A549 (cell line): ENCODE data around the gene NECTIN4. TPM values are rescaled to one million over a fixed set of nuclear protein-coding genes. Genes with fewer than 3 reads are reported as not detected.

ENCODE experiments used
- polyA plus RNA-seq, 4 experiments: library from polyadenylated mRNA; depleted of rRNA in 3 of 4; stranded (reverse); fragments of >200 nt; fragmentation: RNase III in 1 of 4; extraction: RNeasy Plus Mini Kit Qiagen cat#74134 plus additional on column Dnase treatment in 1 of 4; gene quantifications; 2 replicates in 3 of 4; 3 replicates in 1 of 4; pipeline ENCODE4 v1.2.3, GENCODE V29; 2011 to 2017
- small RNA-seq, 6 experiments: library from RNA; depleted of rRNA; stranded (forward); fragments of <200 nt; gene quantifications; one replicate each; pipeline ENCODE3, GENCODE V24; 2012

The NECTIN4 gene
- polyA plus RNA-seq, 2 of the 4 experiments (the other 2 are of a cell fraction) = 1.5 to 4.3 TPM

Small RNAs within 50 kb of the gene (small RNA-seq; reads per million reads assigned to genes)
- 0 reads per million in 6 experiments for gene AL591806.2

Other genes with a start within 250 kb of the NECTIN4 start
- gene CD244, start 226.7 kb downstream of the NECTIN4 start, polyA plus RNA-seq (2011; rRNA removed) = 0.03 and 0.08 TPM in 2 replicates
- gene CD244, start 226.7 kb downstream of the NECTIN4 start, polyA plus RNA-seq (2017; fragmentation: RNase III; extraction: RNeasy Plus Mini Kit Qiagen cat#74134 plus additional on column Dnase treatment) = not detected in 3 replicates
- not detected in 2 replicates for gene ITLN1, start 204.4 kb downstream of the NECTIN4 start, polyA plus RNA-seq (2011; rRNA removed)
- not detected in 3 replicates for gene ITLN1, start 204.4 kb downstream of the NECTIN4 start, polyA plus RNA-seq (2017; fragmentation: RNase III; extraction: RNeasy Plus Mini Kit Qiagen cat#74134 plus additional on column Dnase treatment)
- gene ITLN2, start 134.7 kb downstream of the NECTIN4 start, polyA plus RNA-seq (2011; rRNA removed) = 0.13 and 0.30 TPM in 2 replicates
- gene ITLN2, start 134.7 kb downstream of the NECTIN4 start, polyA plus RNA-seq (2017; fragmentation: RNase III; extraction: RNeasy Plus Mini Kit Qiagen cat#74134 plus additional on column Dnase treatment) = 0.22 TPM in 1 of 3 replicates, not detected in the others
- gene F11R, start 68.4 kb downstream of the NECTIN4 start, polyA plus RNA-seq (2011; rRNA removed) = 62.0 and 71.0 TPM in 2 replicates
- 28.3 to 30.3 TPM (median 29.7 TPM) in 3 replicates for gene F11R, start 68.4 kb downstream of the NECTIN4 start, polyA plus RNA-seq (2017; fragmentation: RNase III; extraction: RNeasy Plus Mini Kit Qiagen cat#74134 plus additional on column Dnase treatment)
- not detected in 2 replicates for gene TSTD1, start 50.6 kb downstream of the NECTIN4 start, polyA plus RNA-seq (2011; rRNA removed)
- gene TSTD1, start 50.6 kb downstream of the NECTIN4 start, polyA plus RNA-seq (2017; fragmentation: RNase III; extraction: RNeasy Plus Mini Kit Qiagen cat#74134 plus additional on column Dnase treatment) = 0.17 to 0.21 TPM (median 0.20 TPM) in 3 replicates
- gene USF1, start 43.6 kb downstream of the NECTIN4 start, polyA plus RNA-seq (2011; rRNA removed) = 35.5 and 43.5 TPM in 2 replicates
- gene USF1, start 43.6 kb downstream of the NECTIN4 start, polyA plus RNA-seq (2017; fragmentation: RNase III; extraction: RNeasy Plus Mini Kit Qiagen cat#74134 plus additional on column Dnase treatment) = 49.2 to 60.5 TPM (median 57.4 TPM) in 3 replicates
- 0.06 and 0.08 TPM in 2 replicates for gene ARHGAP30, start 19.7 kb downstream of the NECTIN4 start, polyA plus RNA-seq (2011; rRNA removed)
- gene ARHGAP30, start 19.7 kb downstream of the NECTIN4 start, polyA plus RNA-seq (2017; fragmentation: RNase III; extraction: RNeasy Plus Mini Kit Qiagen cat#74134 plus additional on column Dnase treatment) = 0.09 to 0.13 TPM (median 0.13 TPM) in 3 replicates
- 3.6 and 4.6 TPM in 2 replicates for gene KLHDC9, start 8.8 kb upstream of the NECTIN4 start, polyA plus RNA-seq (2011; rRNA removed)
- gene KLHDC9, start 8.8 kb upstream of the NECTIN4 start, polyA plus RNA-seq (2017; fragmentation: RNase III; extraction: RNeasy Plus Mini Kit Qiagen cat#74134 plus additional on column Dnase treatment) = 0.93 to 2.0 TPM (median 1.2 TPM) in 3 replicates
- gene PFDN2, start 28.5 kb upstream of the NECTIN4 start, polyA plus RNA-seq (2011; rRNA removed) = 106 and 187 TPM in 2 replicates
- gene PFDN2, start 28.5 kb upstream of the NECTIN4 start, polyA plus RNA-seq (2017; fragmentation: RNase III; extraction: RNeasy Plus Mini Kit Qiagen cat#74134 plus additional on column Dnase treatment) = 179 to 203 TPM (median 187 TPM) in 3 replicates
- gene NIT1, start 28.5 kb upstream of the NECTIN4 start, polyA plus RNA-seq (2011; rRNA removed) = 29.9 and 38.6 TPM in 2 replicates
- 44.5 to 49.4 TPM (median 45.8 TPM) in 3 replicates for gene NIT1, start 28.5 kb upstream of the NECTIN4 start, polyA plus RNA-seq (2017; fragmentation: RNase III; extraction: RNeasy Plus Mini Kit Qiagen cat#74134 plus additional on column Dnase treatment)
- 35.9 and 38.4 TPM in 2 replicates for gene DEDD, start 43.1 kb upstream of the NECTIN4 start, polyA plus RNA-seq (2011; rRNA removed)
- 20.5 to 25.9 TPM (median 25.3 TPM) in 3 replicates for gene DEDD, start 43.1 kb upstream of the NECTIN4 start, polyA plus RNA-seq (2017; fragmentation: RNase III; extraction: RNeasy Plus Mini Kit Qiagen cat#74134 plus additional on column Dnase treatment)
- gene UFC1, start 64.4 kb upstream of the NECTIN4 start, polyA plus RNA-seq (2011; rRNA removed) = 110 and 115 TPM in 2 replicates
- 149 to 153 TPM (median 150 TPM) in 3 replicates for gene UFC1, start 64.4 kb upstream of the NECTIN4 start, polyA plus RNA-seq (2017; fragmentation: RNase III; extraction: RNeasy Plus Mini Kit Qiagen cat#74134 plus additional on column Dnase treatment)
- gene USP21, start 69.9 kb upstream of the NECTIN4 start, polyA plus RNA-seq (2011; rRNA removed) = 22.6 and 26.3 TPM in 2 replicates
- gene USP21, start 69.9 kb upstream of the NECTIN4 start, polyA plus RNA-seq (2017; fragmentation: RNase III; extraction: RNeasy Plus Mini Kit Qiagen cat#74134 plus additional on column Dnase treatment) = 21.8 to 23.8 TPM (median 23.6 TPM) in 3 replicates
- 13.8 and 16.4 TPM in 2 replicates for gene PPOX, start 76.9 kb upstream of the NECTIN4 start, polyA plus RNA-seq (2011; rRNA removed)
- gene PPOX, start 76.9 kb upstream of the NECTIN4 start, polyA plus RNA-seq (2017; fragmentation: RNase III; extraction: RNeasy Plus Mini Kit Qiagen cat#74134 plus additional on column Dnase treatment) = 13.5 to 16.1 TPM (median 14.1 TPM) in 3 replicates
- gene B4GALT3, start 87.9 kb upstream of the NECTIN4 start, polyA plus RNA-seq (2011; rRNA removed) = 25.3 and 31.4 TPM in 2 replicates
- 23.3 to 26.7 TPM (median 25.5 TPM) in 3 replicates for gene B4GALT3, start 87.9 kb upstream of the NECTIN4 start, polyA plus RNA-seq (2017; fragmentation: RNase III; extraction: RNeasy Plus Mini Kit Qiagen cat#74134 plus additional on column Dnase treatment)
- not detected in 2 replicates for gene ADAMTS4, start 109.5 kb upstream of the NECTIN4 start, polyA plus RNA-seq (2011; rRNA removed)
- 0.01 TPM in 1 of 3 replicates, not detected in the others for gene ADAMTS4, start 109.5 kb upstream of the NECTIN4 start, polyA plus RNA-seq (2017; fragmentation: RNase III; extraction: RNeasy Plus Mini Kit Qiagen cat#74134 plus additional on column Dnase treatment)
- 125 and 144 TPM in 2 replicates for gene NDUFS2, start 112.8 kb upstream of the NECTIN4 start, polyA plus RNA-seq (2011; rRNA removed)
- 142 to 145 TPM (median 142 TPM) in 3 replicates for gene NDUFS2, start 112.8 kb upstream of the NECTIN4 start, polyA plus RNA-seq (2017; fragmentation: RNase III; extraction: RNeasy Plus Mini Kit Qiagen cat#74134 plus additional on column Dnase treatment)
- gene FCER1G, start 125.7 kb upstream of the NECTIN4 start, polyA plus RNA-seq (2011; rRNA removed) = 0.40 and 0.83 TPM in 2 replicates
- gene FCER1G, start 125.7 kb upstream of the NECTIN4 start, polyA plus RNA-seq (2017; fragmentation: RNase III; extraction: RNeasy Plus Mini Kit Qiagen cat#74134 plus additional on column Dnase treatment) = 0.25 TPM in 1 of 3 replicates, not detected in the others
- gene APOA2, start 134.1 kb upstream of the NECTIN4 start, polyA plus RNA-seq (2011; rRNA removed) = not detected in 2 replicates
- not detected in 3 replicates for gene APOA2, start 134.1 kb upstream of the NECTIN4 start, polyA plus RNA-seq (2017; fragmentation: RNase III; extraction: RNeasy Plus Mini Kit Qiagen cat#74134 plus additional on column Dnase treatment)
- gene TOMM40L, start 136.5 kb upstream of the NECTIN4 start, polyA plus RNA-seq (2011; rRNA removed) = 6.3 and 7.0 TPM in 2 replicates
- 9.1 to 11.0 TPM (median 10.2 TPM) in 3 replicates for gene TOMM40L, start 136.5 kb upstream of the NECTIN4 start, polyA plus RNA-seq (2017; fragmentation: RNase III; extraction: RNeasy Plus Mini Kit Qiagen cat#74134 plus additional on column Dnase treatment)
- not detected in 2 replicates for gene NR1I3, start 148.6 kb upstream of the NECTIN4 start, polyA plus RNA-seq (2011; rRNA removed)
- gene NR1I3, start 148.6 kb upstream of the NECTIN4 start, polyA plus RNA-seq (2017; fragmentation: RNase III; extraction: RNeasy Plus Mini Kit Qiagen cat#74134 plus additional on column Dnase treatment) = not detected in 3 replicates
- not detected in 2 replicates for gene PCP4L1, start 169.2 kb upstream of the NECTIN4 start, polyA plus RNA-seq (2011; rRNA removed)
- not detected in 3 replicates for gene PCP4L1, start 169.2 kb upstream of the NECTIN4 start, polyA plus RNA-seq (2017; fragmentation: RNase III; extraction: RNeasy Plus Mini Kit Qiagen cat#74134 plus additional on column Dnase treatment)
- gene MPZ, start 220.4 kb upstream of the NECTIN4 start, polyA plus RNA-seq (2011; rRNA removed) = 0.57 and 0.83 TPM in 2 replicates
- gene MPZ, start 220.4 kb upstream of the NECTIN4 start, polyA plus RNA-seq (2017; fragmentation: RNase III; extraction: RNeasy Plus Mini Kit Qiagen cat#74134 plus additional on column Dnase treatment) = 0.17 to 0.45 TPM (median 0.25 TPM) in 3 replicates
- 296 and 353 TPM in 2 replicates for gene SDHC, start 224.8 kb upstream of the NECTIN4 start, polyA plus RNA-seq (2011; rRNA removed)
- gene SDHC, start 224.8 kb upstream of the NECTIN4 start, polyA plus RNA-seq (2017; fragmentation: RNase III; extraction: RNeasy Plus Mini Kit Qiagen cat#74134 plus additional on column Dnase treatment) = 302 to 325 TPM (median 323 TPM) in 3 replicates